GM18909 (cell line): Measurements from ENCODE around the gene LDLRAD4.

Source experiments
- ATAC-seq: cut with Tn5 transposase; IDR thresholded peaks from one replicate; pipeline ENCODE4 v1.9.1; 2021; ENCODE audit warnings: mild to moderate bottlenecking; ENCODE audit not compliant: unreplicated experiment, poor library complexity

LDLRAD4 gene

DNA sequence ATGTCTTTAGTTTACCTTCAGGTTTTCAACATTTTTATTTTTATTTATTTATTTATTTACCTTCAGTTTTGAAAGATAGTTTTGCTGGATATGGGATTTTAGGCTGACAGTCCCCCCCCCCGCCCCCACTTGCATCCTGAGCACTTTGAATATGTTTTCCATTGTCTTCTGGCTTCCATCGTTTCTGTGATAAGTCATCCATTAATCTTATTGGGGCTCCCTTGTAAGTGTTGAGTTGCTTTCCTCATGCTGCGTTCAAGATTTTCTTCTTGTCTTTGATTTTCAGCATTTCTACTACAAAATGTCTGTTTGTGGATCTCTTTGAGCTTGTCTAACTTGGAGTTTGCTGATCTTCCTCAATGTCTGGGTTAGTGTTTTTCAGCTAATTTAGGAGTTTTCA lies 19.4 kb upstream of the LDLRAD4 start:
- ATAC-seq, result no peak

DNA sequence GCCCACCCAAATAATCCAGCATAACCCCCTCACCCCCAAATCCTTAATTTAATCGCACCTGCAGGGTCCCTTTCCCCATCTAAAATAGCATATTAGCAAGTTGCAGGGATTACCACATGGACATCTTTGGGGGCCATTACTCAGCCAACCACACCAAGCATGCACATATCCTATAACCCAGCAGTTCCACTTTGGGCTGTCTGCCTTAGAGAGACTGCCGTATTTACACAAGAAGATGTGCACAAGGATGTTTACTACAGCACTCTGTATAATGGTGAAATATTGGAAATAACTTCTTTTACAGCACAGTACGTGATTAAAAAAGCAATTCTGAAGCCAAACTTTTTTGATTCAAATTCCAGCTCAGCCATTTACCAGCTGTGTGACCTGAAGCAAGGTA lies 17.3 kb upstream of the LDLRAD4 start:
- no peak for ATAC-seq

GRCh38 chr18:13202571-13202970 lies 16.0 kb upstream of the LDLRAD4 start:
- no peak for ATAC-seq

DNA sequence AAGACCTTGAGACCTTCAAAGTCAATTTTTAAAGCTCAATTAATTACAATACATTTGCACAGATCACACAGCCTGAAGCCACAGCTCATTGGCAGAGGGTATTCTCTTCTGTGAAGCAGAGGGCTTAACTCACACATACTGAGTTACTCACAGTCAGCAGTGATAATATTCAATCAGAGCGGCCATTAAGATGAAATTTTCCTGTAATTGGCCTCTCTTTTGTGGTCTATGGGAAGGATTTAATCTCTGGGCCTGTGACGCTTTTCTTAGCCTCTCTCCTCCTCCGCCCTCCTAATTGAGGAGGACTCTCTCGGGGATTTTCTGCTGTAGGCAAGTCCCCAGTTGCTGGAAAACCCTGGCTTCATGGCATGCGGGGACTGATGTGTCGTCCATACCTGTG lies 12.3 kb upstream of the LDLRAD4 start:
- ATAC-seq, result no peak

- no peak for ATAC-seq
These were observed 11.3 kb upstream of the LDLRAD4 start for GRCh38 chr18:13207294-13207693.

- no peak for ATAC-seq
These were observed 7.0 kb upstream of the LDLRAD4 start for GRCh38 chr18:13211534-13211933.

- no peak for ATAC-seq
These were observed 5.3 kb upstream of the LDLRAD4 start for GRCh38 chr18:13213036-13213795.

GRCh38 chr18:13214609-13215008 lies 4.0 kb upstream of the LDLRAD4 start:
- ATAC-seq, result no peak

GRCh38 chr18:13216092-13216582 lies 2.4 kb upstream of the LDLRAD4 start:
- no peak for ATAC-seq

- ATAC-seq, result peak; percentile 62
These were observed 1.7 kb upstream of the LDLRAD4 start for GRCh38 chr18:13216711-13217465.

GRCh38 chr18:13217466-13217961 lies 1.0 kb upstream of the LDLRAD4 start:
- ATAC-seq, result peak; percentile 49

GRCh38 chr18:13217971-13218367 lies 591 bp upstream of the LDLRAD4 start:
- peak; percentile 3 for ATAC-seq

- ATAC-seq, result no peak
These were observed 437 bp downstream of the LDLRAD4 start for GRCh38 chr18:13218997-13219396.

GRCh38 chr18:13219593-13220159 lies 1.1 kb downstream of the LDLRAD4 start:
- ATAC-seq, result no peak

GRCh38 chr18:13220361-13220991 lies 1.9 kb downstream of the LDLRAD4 start:
- no peak for ATAC-seq

DNA sequence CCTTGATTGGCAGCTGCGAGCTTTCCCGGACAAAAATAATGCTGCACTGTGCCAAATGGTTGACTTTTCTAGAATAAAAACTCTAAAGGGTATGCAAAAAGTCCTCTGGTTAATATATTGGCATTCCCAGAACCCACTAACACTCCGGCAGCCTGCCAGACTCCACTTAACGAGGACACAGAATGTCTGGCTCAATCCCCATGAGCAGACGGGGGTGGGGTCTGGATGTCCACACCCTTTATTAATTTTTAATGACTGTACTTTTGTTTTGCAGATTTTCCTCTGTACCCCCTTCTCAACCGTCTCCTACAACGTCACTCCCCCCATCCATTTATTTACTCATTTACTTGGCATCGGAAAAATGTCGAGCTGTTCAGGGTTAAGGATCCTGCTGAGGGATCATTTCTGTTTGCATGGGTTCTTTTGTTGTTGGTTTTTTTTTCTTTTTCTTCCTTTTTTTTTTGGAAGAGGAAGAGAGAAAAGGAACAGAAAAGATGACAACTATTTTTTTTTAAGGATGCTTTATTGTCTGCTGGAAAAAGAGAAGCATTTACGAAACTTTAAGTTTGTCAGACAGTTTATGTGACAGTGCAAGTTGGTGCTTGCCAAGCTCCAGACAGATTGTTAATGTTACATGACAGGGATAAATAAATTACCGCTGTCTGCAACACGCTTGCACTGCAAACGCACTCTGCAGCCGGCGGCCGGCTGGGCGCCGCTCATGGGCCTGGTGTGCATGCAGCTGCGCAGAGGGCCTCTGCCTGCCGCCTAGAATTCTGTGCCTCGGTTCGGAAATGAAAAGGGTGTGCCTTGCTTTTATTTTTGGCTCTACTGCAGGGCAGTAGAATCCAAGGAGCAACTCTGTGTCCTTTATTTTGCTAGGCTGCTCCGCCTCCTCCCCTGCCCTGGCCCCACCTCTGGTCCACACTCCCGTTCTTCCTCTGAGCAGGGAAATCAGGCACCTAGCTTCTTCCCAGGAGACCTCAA lies 3.6 kb downstream of the LDLRAD4 start:
- ATAC-seq, result no peak

GRCh38 chr18:13222856-13223281 lies 4.3 kb downstream of the LDLRAD4 start:
- ATAC-seq, result no peak

GRCh38 chr18:13223311-13224143 lies 5.0 kb downstream of the LDLRAD4 start:
- ATAC-seq, result no peak

- ATAC-seq, result no peak
These were observed 6.7 kb downstream of the LDLRAD4 start for GRCh38 chr18:13225261-13225660.
